ENCODE results near the gene P4HA2.

- TF ChIP-seq CTCF (IDR thresholded peaks at IDR 0.05; ENCODE audit: low read depth, low read length) (no peak), POLR2A (IDR thresholded peaks at IDR 0.05; ENCODE audit: extremely low read depth, insufficient read length) (no peak), MYC (IDR thresholded peaks at IDR 0.05; ENCODE audit: low read depth, low read length) (no peak)
Measured at GRCh38 chr5:132260714-132261551, 33.3 kb upstream of the P4HA2 start.
